Activated naive CD4-positive, alpha-beta T cell treated with anti-CD3 and anti-CD28 coated beads, Interleukin-2, amount 50 U/mL, for 24 hours (primary cell): ENCODE measurements around the gene POC1A.
"Not testable (repeated sequence)": the region's sequence is repeated elsewhere in the genome, so short reads cannot be mapped to it uniquely, and the experiment has no call there.

Experiments used
- H3K27ac Mint-ChIP-seq: one replicate; pipeline ENCODE4 v1.8.0; 2021; ENCODE audit warnings: mild to moderate bottlenecking, mixed read lengths
- H3K27me3 Mint-ChIP-seq: one replicate; pipeline ENCODE4 v1.8.0; 2021; ENCODE audit warnings: mixed read lengths
- H3K36me3 Mint-ChIP-seq: one replicate; pipeline ENCODE4 v1.8.0; 2021; ENCODE audit warnings: mixed read lengths
- H3K4me1 Mint-ChIP-seq: one replicate; pipeline ENCODE4 v1.8.0; 2021; ENCODE audit warnings: mixed read lengths
- H3K4me3 Mint-ChIP-seq: one replicate; pipeline ENCODE4 v1.8.0; 2021; ENCODE audit warnings: mild to moderate bottlenecking, mixed read lengths
- H3K9me3 Mint-ChIP-seq: one replicate; pipeline ENCODE4 v1.8.0; 2021; ENCODE audit warnings: mixed read lengths

Gene POC1A

GRCh38 chr3:52190294-52191074 is 36.3 kb upstream of the POC1A start:
- H3K36me3 Mint-ChIP-seq, result no peaks in the 10 kb centered on the region
- no peaks in the 10 kb centered on the region for H3K9me3 Mint-ChIP-seq
- H3K27me3 Mint-ChIP-seq, result no peaks in the 10 kb centered on the region
- no peaks in the 10 kb centered on the region for H3K4me1 Mint-ChIP-seq
- no peak overlapping the region for H3K4me3 Mint-ChIP-seq
- H3K27ac Mint-ChIP-seq, result no peak overlapping the region

DNA sequence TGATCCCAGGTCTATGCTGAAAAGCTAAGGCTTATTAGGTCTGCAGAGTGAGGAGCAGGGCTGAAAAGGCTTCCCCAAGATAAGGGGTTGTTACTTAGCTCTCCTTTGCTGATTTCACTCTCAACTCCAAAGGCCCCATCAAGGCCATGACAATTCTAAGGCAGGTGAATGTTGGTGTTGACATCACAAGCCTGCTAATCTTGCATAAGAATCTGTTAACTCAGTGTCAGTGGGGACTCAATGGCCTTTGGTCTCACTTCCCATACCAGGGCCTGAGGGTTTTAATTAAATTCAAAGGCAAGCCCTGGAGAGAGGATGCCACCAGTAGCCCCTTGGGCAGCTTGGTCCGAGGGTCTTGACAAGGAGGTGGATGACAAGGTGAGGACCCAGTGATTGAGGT is 34.3 kb upstream of the POC1A start:
- Mint-ChIP-seq H3K9me3 (no peaks in the 10 kb centered on the region), H3K4me3 (no peak overlapping the region), H3K4me1 (no peaks in the 10 kb centered on the region), H3K27ac (no peak overlapping the region), H3K36me3 (no peaks in the 10 kb centered on the region), H3K27me3 (no peaks in the 10 kb centered on the region)

GRCh38 chr3:52186729-52187128 is 32.5 kb upstream of the POC1A start:
- Mint-ChIP-seq H3K27ac (no peak overlapping the region), H3K4me3 (no peak overlapping the region), H3K36me3 (no peaks in the 10 kb centered on the region)

DNA sequence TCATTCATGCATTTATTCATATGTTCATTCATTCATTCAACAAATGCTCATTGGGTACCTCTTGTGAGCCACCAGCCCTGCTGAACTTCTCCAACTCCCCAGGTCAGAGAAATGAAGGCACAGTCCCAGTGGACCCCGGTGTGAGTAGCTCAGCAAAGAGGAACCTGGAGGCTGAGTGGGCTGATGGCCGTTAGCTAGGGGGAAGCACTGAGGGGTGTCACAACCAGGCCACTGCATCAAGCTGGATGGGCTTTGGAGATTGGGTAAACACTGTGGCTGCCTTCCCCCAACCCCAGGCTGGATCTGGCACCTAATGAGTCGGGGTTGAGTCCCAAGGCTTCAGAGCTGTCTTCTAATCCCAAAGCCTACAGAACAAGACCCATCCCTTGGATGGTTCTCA is 31.6 kb upstream of the POC1A start:
- no peaks in the 10 kb centered on the region for H3K4me1 Mint-ChIP-seq
- no peak overlapping the region for H3K4me3 Mint-ChIP-seq
- no peaks in the 10 kb centered on the region for H3K36me3 Mint-ChIP-seq
- no peaks in the 10 kb centered on the region for H3K27me3 Mint-ChIP-seq
- H3K27ac Mint-ChIP-seq, result no peak overlapping the region
- no peaks in the 10 kb centered on the region for H3K9me3 Mint-ChIP-seq

More at GRCh38 chr3:52186729-52187128, 32.5 kb upstream of the POC1A start:
- Mint-ChIP-seq H3K9me3 (no peaks in the 10 kb centered on the region), H3K27me3 (no peaks in the 10 kb centered on the region), H3K4me1 (no peaks in the 10 kb centered on the region)

GRCh38 chr3:52185311-52185710 is 31.1 kb upstream of the POC1A start:
- H3K9me3 Mint-ChIP-seq, result no peaks in the 10 kb centered on the region
- no peaks in the 10 kb centered on the region for H3K36me3 Mint-ChIP-seq
- H3K27ac Mint-ChIP-seq, result no peak overlapping the region
- no peaks in the 10 kb centered on the region for H3K4me1 Mint-ChIP-seq
- H3K27me3 Mint-ChIP-seq, result no peaks in the 10 kb centered on the region
- no peak overlapping the region for H3K4me3 Mint-ChIP-seq

DNA sequence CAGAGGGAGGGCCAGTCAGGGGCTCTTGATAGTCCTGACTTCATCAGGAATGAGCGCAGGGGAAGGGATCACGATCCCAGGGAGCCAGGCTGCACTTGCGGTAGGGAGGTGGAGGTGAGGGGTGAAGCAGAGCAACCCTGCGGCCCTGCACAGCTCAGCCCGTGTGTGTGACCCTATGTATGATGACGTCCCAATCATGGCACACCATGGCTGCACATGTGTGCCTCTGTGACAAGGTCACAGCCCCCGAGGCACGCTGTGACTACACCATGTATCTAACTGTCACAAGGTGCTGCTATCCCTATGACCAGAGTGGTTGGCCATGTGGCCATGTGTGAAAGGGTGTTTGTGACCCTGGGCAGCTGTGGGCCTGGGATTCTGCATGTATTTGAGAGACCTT is 30.5 kb upstream of the POC1A start:
- Mint-ChIP-seq H3K9me3 (no peaks in the 10 kb centered on the region), H3K27ac (no peak overlapping the region), H3K27me3 (no peaks in the 10 kb centered on the region), H3K4me3 (no peak overlapping the region), H3K4me1 (no peaks in the 10 kb centered on the region), H3K36me3 (no peaks in the 10 kb centered on the region)

GRCh38 chr3:52183786-52184445 is 29.7 kb upstream of the POC1A start:
- Mint-ChIP-seq H3K27ac (no peak overlapping the region), H3K9me3 (no peaks in the 10 kb centered on the region), H3K27me3 (no peaks in the 10 kb centered on the region), H3K36me3 (no peaks in the 10 kb centered on the region), H3K4me1 (no peaks in the 10 kb centered on the region), H3K4me3 (no peak overlapping the region)

- no peaks in the 10 kb centered on the region for H3K27me3 Mint-ChIP-seq
- no peaks in the 10 kb centered on the region for H3K4me1 Mint-ChIP-seq
- no peaks in the 10 kb centered on the region for H3K9me3 Mint-ChIP-seq
- H3K36me3 Mint-ChIP-seq, result no peaks in the 10 kb centered on the region
- no peak overlapping the region for H3K4me3 Mint-ChIP-seq
- no peak overlapping the region for H3K27ac Mint-ChIP-seq
Observed at GRCh38 chr3:52182691-52183090, 28.5 kb upstream of the POC1A start.

DNA sequence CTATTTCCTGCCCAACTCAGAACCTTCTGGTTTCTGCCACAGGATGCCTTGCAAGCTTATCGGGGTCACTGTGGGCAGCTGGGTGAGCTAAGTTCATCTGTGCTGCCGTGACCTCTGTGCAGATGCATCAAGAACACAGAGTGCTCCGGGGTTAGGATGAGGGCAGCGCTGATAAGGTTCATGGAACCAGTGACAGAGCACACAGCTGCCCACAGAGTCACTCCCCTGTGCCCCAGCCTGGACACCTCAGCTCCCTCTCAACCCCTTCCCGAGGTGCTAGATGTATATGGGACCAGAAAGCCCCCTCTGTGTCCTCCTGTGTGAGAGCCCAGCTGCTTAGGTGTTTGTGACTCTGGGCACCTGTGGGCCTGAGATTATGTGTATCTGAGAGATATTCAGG is 28.0 kb upstream of the POC1A start:
- no peak overlapping the region for H3K27ac Mint-ChIP-seq
- no peaks in the 10 kb centered on the region for H3K4me1 Mint-ChIP-seq

GRCh38 chr3:52181543-52181942 is 27.3 kb upstream of the POC1A start:
- H3K27me3 Mint-ChIP-seq, result no peaks in the 10 kb centered on the region
- no peaks in the 10 kb centered on the region for H3K4me1 Mint-ChIP-seq
- no peak overlapping the region for H3K27ac Mint-ChIP-seq
- no peaks in the 10 kb centered on the region for H3K9me3 Mint-ChIP-seq
- H3K36me3 Mint-ChIP-seq, result no peaks in the 10 kb centered on the region
- no peak overlapping the region for H3K4me3 Mint-ChIP-seq

More for the DNA sequence above, 28.0 kb upstream of the POC1A start:
- Mint-ChIP-seq H3K4me3 (no peak overlapping the region), H3K36me3 (no peaks in the 10 kb centered on the region), H3K9me3 (no peaks in the 10 kb centered on the region), H3K27me3 (no peaks in the 10 kb centered on the region)

DNA sequence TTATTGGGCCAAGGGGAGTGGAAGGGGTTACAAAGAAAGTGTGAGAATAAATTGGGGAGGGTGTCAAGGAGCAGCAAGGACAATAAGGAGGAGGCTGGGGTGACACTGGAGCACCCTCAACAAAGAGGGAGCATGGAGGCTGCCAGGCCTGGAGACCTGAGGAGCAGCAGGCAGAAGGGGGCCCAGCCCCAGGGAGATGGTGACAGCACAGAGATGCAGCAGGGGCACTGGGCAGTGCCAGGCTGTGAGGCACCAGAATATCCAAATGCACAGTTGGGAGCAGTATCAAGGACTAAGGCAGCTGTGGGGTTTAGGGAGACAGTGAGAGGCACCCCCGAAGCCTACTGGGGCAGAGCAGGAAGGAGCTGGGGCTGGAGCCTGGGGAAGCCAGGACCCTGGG is 24.3 kb upstream of the POC1A start:
- H3K27me3 Mint-ChIP-seq, result no peaks in the 10 kb centered on the region
- no peaks in the 10 kb centered on the region for H3K4me1 Mint-ChIP-seq
- no peak overlapping the region for H3K4me3 Mint-ChIP-seq
- H3K36me3 Mint-ChIP-seq, result no peaks in the 10 kb centered on the region
- no peak overlapping the region for H3K27ac Mint-ChIP-seq
- no peaks in the 10 kb centered on the region for H3K9me3 Mint-ChIP-seq

- not testable (repeated sequence) for H3K27me3 Mint-ChIP-seq, H3K4me1 Mint-ChIP-seq, H3K27ac Mint-ChIP-seq, H3K9me3 Mint-ChIP-seq, H3K4me3 Mint-ChIP-seq, H3K36me3 Mint-ChIP-seq
Observed at GRCh38 chr3:52178126-52178525, 23.9 kb upstream of the POC1A start.

GRCh38 chr3:52177701-52178042 is 23.4 kb upstream of the POC1A start:
- H3K9me3 Mint-ChIP-seq, result no peaks in the 10 kb centered on the region
- H3K4me1 Mint-ChIP-seq, result no peaks in the 10 kb centered on the region
- no peaks in the 10 kb centered on the region for H3K36me3 Mint-ChIP-seq
- no peak overlapping the region for H3K4me3 Mint-ChIP-seq
- H3K27me3 Mint-ChIP-seq, result no peaks in the 10 kb centered on the region
- no peak overlapping the region for H3K27ac Mint-ChIP-seq

DNA sequence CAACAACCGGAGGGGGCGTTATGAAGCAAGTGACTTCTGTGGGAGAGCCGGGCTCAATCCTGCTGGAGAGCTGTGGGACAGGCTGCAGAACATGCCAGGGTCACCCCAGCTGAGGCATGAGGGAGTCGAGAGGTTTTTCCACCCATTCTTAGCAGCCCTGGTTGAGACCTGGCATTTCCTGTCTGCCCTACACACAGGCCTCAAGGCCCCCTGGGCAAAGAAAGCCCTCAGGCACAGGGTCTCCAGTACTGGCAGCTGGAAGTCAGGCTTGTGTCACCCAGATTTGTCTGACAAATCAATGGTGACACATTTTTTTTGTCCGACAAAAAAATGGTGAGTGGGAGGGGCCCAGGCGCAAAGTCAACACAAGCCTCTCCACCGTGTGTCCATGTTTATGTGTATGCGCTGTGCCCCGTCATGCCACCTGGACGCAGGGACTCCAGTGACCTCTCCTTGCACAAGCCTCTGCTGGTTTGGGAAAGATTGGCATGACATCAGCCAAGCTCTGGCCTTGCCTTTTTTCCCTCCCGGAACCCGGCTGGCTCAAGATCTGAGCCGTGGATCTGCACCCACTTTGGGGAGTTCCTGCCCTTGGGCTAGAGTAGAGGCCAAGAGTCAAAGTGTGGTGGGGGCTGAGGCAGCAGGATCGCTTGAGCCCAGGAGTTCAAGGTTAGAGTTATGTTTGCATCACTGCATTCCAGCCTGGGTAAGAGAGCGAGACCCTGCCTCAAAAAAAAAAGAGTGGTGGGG is 22.9 kb upstream of the POC1A start:
- H3K27me3 Mint-ChIP-seq, result no peaks in the 10 kb centered on the region
- no peaks in the 10 kb centered on the region for H3K9me3 Mint-ChIP-seq
- H3K36me3 Mint-ChIP-seq, result no peaks in the 10 kb centered on the region
- no peaks in the 10 kb centered on the region for H3K4me1 Mint-ChIP-seq
- H3K4me3 Mint-ChIP-seq, result no peak overlapping the region
- no peak overlapping the region for H3K27ac Mint-ChIP-seq

DNA sequence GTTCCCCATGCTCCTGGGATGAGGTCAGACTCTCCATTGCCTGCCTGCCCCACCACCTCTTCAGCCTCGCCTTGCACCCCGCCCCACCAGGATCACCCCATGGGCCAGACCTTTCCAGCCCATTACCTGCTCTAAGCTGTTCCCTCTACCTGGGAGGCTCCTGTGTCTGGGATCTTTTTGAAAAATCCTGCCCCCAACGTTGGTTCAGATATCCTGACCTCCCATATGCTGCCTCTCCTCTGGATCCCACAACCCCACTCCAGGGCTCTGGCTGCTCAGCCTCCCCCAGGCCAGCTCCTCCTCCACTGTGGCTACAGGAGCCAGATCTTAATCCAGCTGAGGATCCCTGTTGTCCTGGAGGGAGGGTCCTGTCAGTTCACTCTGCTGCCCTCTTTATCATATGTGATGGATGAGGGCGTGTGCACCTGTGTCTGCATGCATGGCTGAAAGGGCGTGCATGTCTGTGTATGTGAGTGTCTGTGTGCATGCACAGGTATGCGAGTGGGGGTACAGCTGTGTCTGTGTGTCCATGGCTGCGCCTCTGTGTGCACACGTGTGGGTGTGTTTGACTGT is 22.0 kb upstream of the POC1A start:
- Mint-ChIP-seq H3K27ac (no peak overlapping the region), H3K36me3 (no peaks in the 10 kb centered on the region), H3K9me3 (no peaks in the 10 kb centered on the region)

More for the DNA sequence above, 22.0 kb upstream of the POC1A start:
- H3K27me3 Mint-ChIP-seq, result no peaks in the 10 kb centered on the region
- peaks cover 4% of the 10 kb centered on the region for H3K4me1 Mint-ChIP-seq
- no peak overlapping the region for H3K4me3 Mint-ChIP-seq
